ENCODE measurements around the gene DNAJB4.

DNAJB4 gene

GRCh38 chr1:78043436-78043835 is 38.7 kb downstream of the DNAJB4 start:
- no peak for TF ChIP-seq GATA2 (IDR thresholded peaks at IDR 0.05; ENCODE audit: low read depth, low read length)
- no peak for TF ChIP-seq GATA3 (IDR thresholded peaks at IDR 0.05; ENCODE audit: low read depth, low read length)

GRCh38 chr1:78044796-78045562 is 40.2 kb downstream of the DNAJB4 start:
- no peak for TF ChIP-seq GATA2 (IDR thresholded peaks at IDR 0.05; ENCODE audit: low read depth, low read length)
- TF ChIP-seq GATA3 (IDR thresholded peaks at IDR 0.05; ENCODE audit: low read depth, low read length) = no peak

GRCh38 chr1:78045563-78045925 is 40.8 kb downstream of the DNAJB4 start:
- TF ChIP-seq GATA2 (IDR thresholded peaks at IDR 0.05; ENCODE audit: low read depth, low read length) (no peak), GATA3 (IDR thresholded peaks at IDR 0.05; ENCODE audit: low read depth, low read length) (no peak)

GRCh38 chr1:78045926-78046778 is 41.4 kb downstream of the DNAJB4 start, which contains the start of gene GIPC2:
GIPC2 (plus strand) TSS chr1:78045966; CDS start chr1:78046095, 129 bp downstream.
- TF ChIP-seq GATA3 (IDR thresholded peaks at IDR 0.05; ENCODE audit: low read depth, low read length) = no peak
- TF ChIP-seq GATA2 (IDR thresholded peaks at IDR 0.05; ENCODE audit: low read depth, low read length) = no peak

- TF ChIP-seq GATA2 (IDR thresholded peaks at IDR 0.05; ENCODE audit: low read depth, low read length) = no peak
- no peak for TF ChIP-seq GATA3 (IDR thresholded peaks at IDR 0.05; ENCODE audit: low read depth, low read length)
Observed at GRCh38 chr1:78047106-78047505, 42.4 kb downstream of the DNAJB4 start.

- no peak for TF ChIP-seq GATA3 (IDR thresholded peaks at IDR 0.05; ENCODE audit: low read depth, low read length)
- no peak for TF ChIP-seq GATA2 (IDR thresholded peaks at IDR 0.05; ENCODE audit: low read depth, low read length)
Observed at GRCh38 chr1:78047631-78048030, 42.9 kb downstream of the DNAJB4 start.

GRCh38 chr1:78048446-78048845 is 43.7 kb downstream of the DNAJB4 start:
- TF ChIP-seq GATA3 (IDR thresholded peaks at IDR 0.05; ENCODE audit: low read depth, low read length) (no peak), GATA2 (IDR thresholded peaks at IDR 0.05; ENCODE audit: low read depth, low read length) (no peak)

GRCh38 chr1:78049396-78049795 is 44.7 kb downstream of the DNAJB4 start:
- TF ChIP-seq GATA3 (IDR thresholded peaks at IDR 0.05; ENCODE audit: low read depth, low read length) = no peak
- no peak for TF ChIP-seq GATA2 (IDR thresholded peaks at IDR 0.05; ENCODE audit: low read depth, low read length)

GRCh38 chr1:78051005-78051404 is 46.3 kb downstream of the DNAJB4 start:
- TF ChIP-seq GATA3 (IDR thresholded peaks at IDR 0.05; ENCODE audit: low read depth, low read length) (no peak), GATA2 (IDR thresholded peaks at IDR 0.05; ENCODE audit: low read depth, low read length) (no peak)

GRCh38 chr1:78052685-78053405 is 48.1 kb downstream of the DNAJB4 start:
- TF ChIP-seq GATA2 (IDR thresholded peaks at IDR 0.05; ENCODE audit: low read depth, low read length) = no peak
- no peak for TF ChIP-seq GATA3 (IDR thresholded peaks at IDR 0.05; ENCODE audit: low read depth, low read length)

GRCh38 chr1:78053498-78053897 is 48.8 kb downstream of the DNAJB4 start:
- TF ChIP-seq GATA3 (IDR thresholded peaks at IDR 0.05; ENCODE audit: low read depth, low read length) (no peak), GATA2 (IDR thresholded peaks at IDR 0.05; ENCODE audit: low read depth, low read length) (no peak)

GRCh38 chr1:78054559-78054958 is 49.8 kb downstream of the DNAJB4 start:
- TF ChIP-seq GATA3 (IDR thresholded peaks at IDR 0.05; ENCODE audit: low read depth, low read length) (no peak), GATA2 (IDR thresholded peaks at IDR 0.05; ENCODE audit: low read depth, low read length) (no peak)

- TF ChIP-seq GATA3 (IDR thresholded peaks at IDR 0.05; ENCODE audit: low read depth, low read length) (no peak), GATA2 (IDR thresholded peaks at IDR 0.05; ENCODE audit: low read depth, low read length) (no peak)
Observed at GRCh38 chr1:78054972-78055371, 50.2 kb downstream of the DNAJB4 start.

GRCh38 chr1:78055565-78056132 is 50.9 kb downstream of the DNAJB4 start:
- no peak for TF ChIP-seq GATA2 (IDR thresholded peaks at IDR 0.05; ENCODE audit: low read depth, low read length)
- no peak for TF ChIP-seq GATA3 (IDR thresholded peaks at IDR 0.05; ENCODE audit: low read depth, low read length)

All from SH-SY5Y (cell line).